ENCODE results near the gene KRTAP5-2. TPM values are rescaled to one million over a fixed set of nuclear protein-coding genes. Genes with fewer than 3 reads are reported as not detected.
"Not testable (repeated sequence)": the region's sequence is repeated elsewhere in the genome, so short reads cannot be mapped to it uniquely, and the experiment has no call there.

KRTAP5-2 gene
- total RNA-seq, 1 experiment from 2014 or later = not detected

DNA sequence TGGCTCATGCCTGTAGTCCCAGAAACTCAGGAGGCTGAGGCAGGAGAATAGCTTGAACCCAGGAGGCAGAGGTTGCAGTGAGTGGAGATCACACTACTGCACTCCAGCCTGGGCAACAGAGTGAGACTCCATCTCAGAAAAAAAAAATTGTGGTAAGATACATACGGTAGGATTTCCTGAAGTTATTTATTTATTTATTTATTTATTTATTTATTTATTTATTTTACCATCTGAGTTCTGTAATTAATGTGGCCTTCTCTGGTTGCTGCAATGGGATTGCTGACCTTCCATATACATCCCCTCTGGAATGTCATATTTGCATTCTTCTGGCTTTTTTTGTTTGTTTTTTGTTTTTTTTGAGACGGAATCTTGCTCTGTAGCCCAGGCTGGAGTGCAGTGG lies 15.2 kb downstream of the KRTAP5-2 start:
- H3K56ac ChIP-seq (ENCODE audit: insufficient read length, low read depth, low read length); H3K14ac ChIP-seq (ENCODE audit: insufficient read depth, low read length); H2BK120ac ChIP-seq (ENCODE audit: low read depth, low read length, poor library complexity, severe bottlenecking); H3K36me3 Mint-ChIP-seq (ENCODE audit: insufficient read depth in 1 of 3, low read depth in 3 of 3); H2AK5ac ChIP-seq (ENCODE audit: insufficient read length, low read length); H3K79me1 ChIP-seq (ENCODE audit: insufficient read depth, low read depth, low read length, poor library complexity, severe bottlenecking); H2AFZ ChIP-seq (ENCODE audit: low read length); H3K4me1 ChIP-seq (ENCODE audit: insufficient read depth, low read length); H2BK15ac ChIP-seq (ENCODE audit: low read depth, low read length); H3K23me2 ChIP-seq (ENCODE audit: insufficient read length, low read depth, low read length, poor library complexity, severe bottlenecking); H3K9ac ChIP-seq (ENCODE audit: extremely low read depth, insufficient read length, low read length); H3K9me3 ChIP-seq (ENCODE audit: control insufficient read depth, low read depth, low read length); H3T11ph ChIP-seq (ENCODE audit: low read length); H3K4ac ChIP-seq (ENCODE audit: low read depth, low read length); H3K18ac ChIP-seq (ENCODE audit: insufficient read length, low read depth, low read length); H2BK12ac ChIP-seq (ENCODE audit: insufficient read length, low read depth, low read length); H2BK5ac ChIP-seq (ENCODE audit: insufficient read length, low read length); DNase-seq; H4K20me1 ChIP-seq (ENCODE audit: control insufficient read depth, insufficient read depth, insufficient read length); H3K4me2 ChIP-seq (ENCODE audit: insufficient read depth, insufficient read length, low read length); H4K5ac ChIP-seq (ENCODE audit: insufficient read length, low read depth, low read length); H3K23ac ChIP-seq (ENCODE audit: insufficient read length, low read depth, low read length); H4K91ac ChIP-seq (ENCODE audit: insufficient read length, low read depth, low read length); H3K9me3 Mint-ChIP-seq; H4K8ac ChIP-seq (replicated peaks; ENCODE audit: insufficient read length, low read depth, low read length); H3K27ac Mint-ChIP-seq; H2BK20ac ChIP-seq (ENCODE audit: low read depth, low read length, poor library complexity, severe bottlenecking); H3K4me3 Mint-ChIP-seq; H3K4me1 Mint-ChIP-seq; H3K27me3 ChIP-seq (ENCODE audit: insufficient read depth, low read length); H3K27ac ChIP-seq (ENCODE audit: insufficient read length, low read depth, low read length); H3K79me2 ChIP-seq (ENCODE audit: insufficient read depth, low read length): not testable (repeated sequence)
- peaks cover 49% of the 10 kb centered on the region for H3K27me3 Mint-ChIP-seq (ENCODE audit: low read depth)
- no CpG with 5 or more reads among the region's 2 CpGs for WGBS (ENCODE audit: extremely low coverage, insufficient read length, low lambda C conversion rate)

Data from H9 (cell line).